Measurements from ENCODE around the gene SLCO4A1. TPM values are rescaled to one million over a fixed set of nuclear protein-coding genes. Genes with fewer than 3 reads are reported as not detected.

SLCO4A1 gene
- total RNA-seq, 1 donor from 2014 or later, result 63.3 TPM

DNA sequence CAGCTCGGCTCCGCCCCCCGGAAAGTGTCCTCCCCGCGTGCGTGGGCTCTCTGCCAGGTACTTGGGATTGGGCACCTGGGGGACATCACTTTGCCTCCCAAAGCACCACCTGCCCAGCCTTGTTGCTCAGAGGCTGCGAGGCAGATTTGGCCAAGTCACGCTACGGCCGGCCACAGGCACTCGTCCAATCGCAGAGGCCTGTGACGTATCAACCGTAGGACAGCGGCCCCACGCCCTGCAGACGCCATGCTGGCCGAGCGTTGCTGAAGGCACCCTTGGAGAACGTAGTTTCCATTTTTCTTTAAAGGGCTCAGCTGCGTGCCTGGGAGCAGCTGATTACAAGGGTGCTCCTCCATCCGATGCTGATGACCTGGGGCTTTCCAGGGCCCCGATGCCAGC lies 69.4 kb downstream of the SLCO4A1 start:
- no peak for DNase-seq
- Histone ChIP-seq H3K9me3 (no peaks in the 10 kb centered on the region), H3K27ac (no peak overlapping the region), H3K4me3 (no peak overlapping the region), H3K27me3 (peaks cover 67% of the 10 kb centered on the region), H3K4me1 (peaks cover 3% of the 10 kb centered on the region), H3K36me3 (no peaks in the 10 kb centered on the region)
- TF ChIP-seq, protein P1, sequence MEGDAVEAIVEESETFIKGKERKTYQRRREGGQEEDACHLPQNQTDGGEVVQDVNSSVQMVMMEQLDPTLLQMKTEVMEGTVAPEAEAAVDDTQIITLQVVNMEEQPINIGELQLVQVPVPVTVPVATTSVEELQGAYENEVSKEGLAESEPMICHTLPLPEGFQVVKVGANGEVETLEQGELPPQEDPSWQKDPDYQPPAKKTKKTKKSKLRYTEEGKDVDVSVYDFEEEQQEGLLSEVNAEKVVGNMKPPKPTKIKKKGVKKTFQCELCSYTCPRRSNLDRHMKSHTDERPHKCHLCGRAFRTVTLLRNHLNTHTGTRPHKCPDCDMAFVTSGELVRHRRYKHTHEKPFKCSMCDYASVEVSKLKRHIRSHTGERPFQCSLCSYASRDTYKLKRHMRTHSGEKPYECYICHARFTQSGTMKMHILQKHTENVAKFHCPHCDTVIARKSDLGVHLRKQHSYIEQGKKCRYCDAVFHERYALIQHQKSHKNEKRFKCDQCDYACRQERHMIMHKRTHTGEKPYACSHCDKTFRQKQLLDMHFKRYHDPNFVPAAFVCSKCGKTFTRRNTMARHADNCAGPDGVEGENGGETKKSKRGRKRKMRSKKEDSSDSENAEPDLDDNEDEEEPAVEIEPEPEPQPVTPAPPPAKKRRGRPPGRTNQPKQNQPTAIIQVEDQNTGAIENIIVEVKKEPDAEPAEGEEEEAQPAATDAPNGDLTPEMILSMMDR (IDR thresholded peaks at IDR 0.05), result no peak
- intact Hi-C loops (cut with DNase I), result no loop called here
- ATAC-seq, result no peak

DNA sequence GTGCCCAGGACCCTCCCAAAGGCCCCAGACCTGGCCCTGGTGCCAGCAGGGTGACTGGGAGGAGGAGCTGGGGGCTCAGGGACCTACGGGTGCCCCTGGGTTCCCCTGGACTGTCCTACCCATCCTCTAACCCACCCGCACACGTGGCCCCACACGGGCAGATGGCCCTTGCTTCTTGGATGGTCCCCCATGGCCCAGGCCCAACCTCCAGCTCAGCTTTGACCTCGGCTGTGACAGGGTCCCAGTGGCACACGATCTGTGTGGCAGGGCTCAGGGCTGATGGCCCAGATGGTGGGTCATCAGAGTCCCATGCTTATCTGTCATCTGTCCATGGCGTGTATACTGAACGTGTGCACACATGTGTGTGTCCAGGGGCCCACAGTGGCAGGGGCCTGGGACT lies 70.3 kb downstream of the SLCO4A1 start:
- H3K4me1 ChIP-seq, result peaks cover 3% of the 10 kb centered on the region
- H3K36me3 ChIP-seq, result no peaks in the 10 kb centered on the region
- H3K27ac ChIP-seq, result no peak overlapping the region
- ATAC-seq (no peak), DNase-seq (no peak)
- intact Hi-C loops (cut with DNase I), result no loop called here
- no peaks in the 10 kb centered on the region for H3K9me3 ChIP-seq
- no peak overlapping the region for H3K4me3 ChIP-seq
- H3K27me3 ChIP-seq, result peaks cover 69% of the 10 kb centered on the region
- TF ChIP-seq, protein P1 (IDR thresholded peaks at IDR 0.05), result no peak

DNA sequence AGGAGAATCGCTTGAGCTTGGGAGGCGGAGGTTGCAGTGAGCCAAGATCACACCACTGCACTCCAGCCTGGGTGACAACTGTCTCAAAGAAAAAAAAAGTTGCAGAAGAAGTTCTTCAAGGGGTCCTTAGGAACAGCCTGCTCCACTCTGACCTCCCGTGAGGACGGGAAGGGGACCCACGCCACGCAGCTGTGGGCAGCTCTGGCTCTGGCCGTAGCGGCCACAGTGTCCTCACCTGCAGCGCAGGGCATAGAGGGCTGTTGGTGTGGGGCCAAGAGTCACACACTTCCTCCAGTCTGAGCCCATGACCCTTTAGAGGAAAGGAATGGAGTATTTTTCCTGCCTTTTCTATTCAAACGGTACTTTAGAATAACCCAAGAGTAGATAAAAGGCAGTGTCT lies 71.7 kb downstream of the SLCO4A1 start:
- Histone ChIP-seq H3K4me3 (no peak overlapping the region), H3K4me1 (no peaks in the 10 kb centered on the region), H3K27me3 (peaks cover 55% of the 10 kb centered on the region), H3K36me3 (no peaks in the 10 kb centered on the region), H3K9me3 (no peaks in the 10 kb centered on the region), H3K27ac (no peak overlapping the region)
- ATAC-seq (no peak), DNase-seq (no peak)
- TF ChIP-seq, protein P1 (IDR thresholded peaks at IDR 0.05), result no peak
- intact Hi-C loops (cut with DNase I), result no loop called here

DNA sequence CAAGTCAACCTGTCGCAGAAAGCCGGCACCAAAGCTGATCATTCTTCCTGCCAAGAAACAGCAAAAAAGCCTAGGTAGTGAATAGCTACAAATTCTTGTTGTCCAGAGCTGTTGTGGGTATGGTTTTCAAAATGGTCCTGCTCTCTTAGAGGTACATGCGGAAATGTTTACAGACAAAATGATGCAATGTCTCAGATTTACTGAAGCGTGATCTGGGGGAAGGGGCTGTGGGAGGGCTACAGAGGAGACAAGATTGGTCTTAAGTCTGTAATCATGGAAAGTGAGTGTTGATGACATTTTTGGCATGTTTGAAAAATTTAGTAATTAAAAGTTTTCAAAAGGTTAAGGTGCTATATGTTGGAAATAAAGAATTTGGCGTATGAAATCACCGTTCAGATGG lies 72.5 kb downstream of the SLCO4A1 start:
- TF ChIP-seq, protein P1 (IDR thresholded peaks at IDR 0.05), result no peak
- peaks cover 47% of the 10 kb centered on the region for H3K27me3 ChIP-seq
- H3K9me3 ChIP-seq, result no peaks in the 10 kb centered on the region
- no peak overlapping the region for H3K27ac ChIP-seq
- no peaks in the 10 kb centered on the region for H3K4me1 ChIP-seq
- H3K36me3 ChIP-seq, result no peaks in the 10 kb centered on the region
- intact Hi-C loops (cut with DNase I), result no loop called here
- no peak for DNase-seq
- H3K4me3 ChIP-seq, result no peak overlapping the region
- no peak for ATAC-seq

DNA sequence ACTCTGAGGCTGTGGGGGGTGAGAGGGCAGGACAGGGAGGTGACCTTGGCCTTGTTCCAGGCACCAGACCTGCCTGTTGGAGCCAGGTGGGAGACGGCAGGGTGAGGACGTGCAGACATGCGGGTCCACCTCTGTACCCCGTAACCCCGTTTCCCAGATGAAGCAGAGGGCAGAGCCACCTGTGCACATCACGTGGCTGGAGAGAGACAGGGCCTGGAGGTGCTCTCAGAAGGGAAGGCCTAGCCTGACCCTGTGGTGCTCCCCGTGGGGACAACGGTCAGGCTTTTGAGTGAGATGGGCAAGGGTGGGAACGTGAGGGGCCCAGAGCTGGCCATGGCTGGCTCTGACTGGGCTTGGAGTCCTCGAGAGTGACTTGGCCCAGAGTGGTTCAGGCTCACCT lies 72.9 kb downstream of the SLCO4A1 start:
- H3K27me3 ChIP-seq, result peaks cover 43% of the 10 kb centered on the region
- no peak overlapping the region for H3K4me3 ChIP-seq
- ATAC-seq (no peak), DNase-seq (no peak)
- H3K27ac ChIP-seq, result no peak overlapping the region
- no peaks in the 10 kb centered on the region for H3K9me3 ChIP-seq
- intact Hi-C loops (cut with DNase I), result no loop called here
- TF ChIP-seq, protein P1 (IDR thresholded peaks at IDR 0.05), result no peak
- H3K4me1 ChIP-seq, result no peaks in the 10 kb centered on the region
- no peaks in the 10 kb centered on the region for H3K36me3 ChIP-seq

Measured in upper lobe of right lung (tissue), 1 donor.